HG02981 (cell line): ENCODE measurements around the gene XDH.

Source experiments
- ATAC-seq: cut with Tn5 transposase; IDR thresholded peaks from one replicate; pipeline ENCODE4 v1.9.1; 2021; ENCODE audit warnings: mild to moderate bottlenecking, moderate library complexity; ENCODE audit not compliant: unreplicated experiment

XDH gene

GRCh38 chr2:31287654-31288053, 126.9 kb downstream of the XDH start:
- ATAC-seq, result no peak

DNA sequence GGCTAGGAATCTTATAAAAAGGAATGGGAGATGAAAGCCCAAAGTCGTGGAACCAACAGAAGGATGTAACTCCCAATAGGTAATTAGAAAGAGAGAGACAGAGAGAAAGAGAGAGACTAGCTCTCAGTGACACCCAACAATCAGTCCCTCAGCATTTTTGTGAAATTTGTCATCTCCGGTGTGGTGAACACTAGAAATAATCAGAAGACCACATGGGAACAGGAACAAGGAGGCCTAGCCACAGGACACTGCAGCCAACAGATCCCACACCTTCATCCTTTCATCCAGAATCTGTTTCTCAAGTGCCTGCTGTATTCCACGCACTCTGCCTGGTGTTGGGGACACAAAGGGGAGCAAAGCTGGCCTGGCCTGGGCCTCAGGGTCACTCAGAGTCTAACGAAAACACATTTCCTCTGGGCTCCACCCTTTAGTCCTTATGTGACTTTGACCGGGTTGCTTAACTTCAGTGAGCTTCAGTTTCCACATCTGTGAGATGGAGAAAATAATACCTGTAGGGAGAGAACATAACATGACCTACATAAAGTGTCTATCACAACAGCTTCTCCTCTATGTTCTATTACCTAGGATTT, 127.5 kb downstream of the XDH start:
- no peak for ATAC-seq

DNA sequence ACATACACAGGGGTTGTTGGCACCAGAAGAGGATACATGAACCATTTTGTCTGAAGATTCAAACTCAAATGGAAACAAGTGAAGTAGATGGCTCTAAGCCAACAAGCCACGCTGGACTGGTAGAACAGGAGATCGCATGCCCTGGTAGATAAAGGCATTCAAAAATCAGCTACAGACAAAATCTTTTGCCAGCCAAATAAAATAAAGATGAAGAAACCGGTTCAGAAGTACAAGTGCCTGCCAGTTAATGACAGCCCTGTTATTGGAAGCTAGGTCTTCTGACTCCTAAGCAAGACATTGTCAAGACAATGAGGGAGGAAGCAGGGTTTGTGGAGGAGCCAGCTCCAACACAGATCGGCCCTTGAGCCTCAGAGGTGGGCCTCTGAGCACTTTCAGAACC, 128.3 kb downstream of the XDH start:
- no peak for ATAC-seq
